Suprapubic skin (tissue), 3 donors: Measurements from ENCODE around the gene HOXB7.

ENCODE experiments used
- EP300 ChIP-seq: sonication (generic); formaldehyde crosslinking; IDR thresholded peaks from one replicate; pipeline ENCODE4 v1.6.1; 2017; ENCODE audit warnings: antibody characterized with exemption
- POLR2A ChIP-seq, 2 donors: fragments of 450-650 bp; IDR thresholded peaks; one replicate each; pipeline ENCODE4 v1.6.1; 2017; ENCODE audit warnings: antibody characterized with exemption in 2 of 2, mild to moderate bottlenecking in 2 of 2, moderate library complexity in 2 of 2
- TF ChIP-seq, protein P1 (sequence below), 2 donors: fragments of 200-600 bp in 1 of 2; fragments of 450-650 bp in 1 of 2; sonication (generic) in 1 of 2; IDR thresholded peaks; one replicate each; pipeline ENCODE4 v1.5.1; 2016 to 2019; ENCODE audit warnings: antibody characterized with exemption in 2 of 2, mild to moderate bottlenecking in 1 of 2, moderate library complexity in 1 of 2

DNA sequence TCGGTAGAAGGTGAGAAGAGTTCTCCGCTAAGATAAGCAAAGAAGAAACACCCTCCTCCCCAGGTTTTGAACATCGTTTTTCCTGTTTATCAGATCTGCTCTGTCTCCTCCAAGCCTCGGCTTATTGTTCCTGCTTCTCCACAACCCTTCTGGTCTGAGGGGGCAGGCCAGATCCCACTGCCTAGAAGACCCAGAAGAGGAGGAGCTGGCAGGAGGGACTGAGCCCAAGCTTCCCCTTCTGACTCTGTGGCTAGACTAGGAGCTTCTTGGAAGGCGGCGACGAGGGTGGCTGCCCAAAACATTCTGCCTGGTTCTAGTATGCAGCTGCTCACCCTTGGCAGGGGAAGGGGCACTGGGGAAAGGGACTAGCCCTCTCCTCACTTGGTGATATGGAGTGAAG lies 12.1 kb downstream of the HOXB7 start:
- TF ChIP-seq, protein P1, sequence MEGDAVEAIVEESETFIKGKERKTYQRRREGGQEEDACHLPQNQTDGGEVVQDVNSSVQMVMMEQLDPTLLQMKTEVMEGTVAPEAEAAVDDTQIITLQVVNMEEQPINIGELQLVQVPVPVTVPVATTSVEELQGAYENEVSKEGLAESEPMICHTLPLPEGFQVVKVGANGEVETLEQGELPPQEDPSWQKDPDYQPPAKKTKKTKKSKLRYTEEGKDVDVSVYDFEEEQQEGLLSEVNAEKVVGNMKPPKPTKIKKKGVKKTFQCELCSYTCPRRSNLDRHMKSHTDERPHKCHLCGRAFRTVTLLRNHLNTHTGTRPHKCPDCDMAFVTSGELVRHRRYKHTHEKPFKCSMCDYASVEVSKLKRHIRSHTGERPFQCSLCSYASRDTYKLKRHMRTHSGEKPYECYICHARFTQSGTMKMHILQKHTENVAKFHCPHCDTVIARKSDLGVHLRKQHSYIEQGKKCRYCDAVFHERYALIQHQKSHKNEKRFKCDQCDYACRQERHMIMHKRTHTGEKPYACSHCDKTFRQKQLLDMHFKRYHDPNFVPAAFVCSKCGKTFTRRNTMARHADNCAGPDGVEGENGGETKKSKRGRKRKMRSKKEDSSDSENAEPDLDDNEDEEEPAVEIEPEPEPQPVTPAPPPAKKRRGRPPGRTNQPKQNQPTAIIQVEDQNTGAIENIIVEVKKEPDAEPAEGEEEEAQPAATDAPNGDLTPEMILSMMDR (IDR thresholded peaks at IDR 0.05) = no peak
- no peak for TF ChIP-seq EP300
- TF ChIP-seq POLR2A (IDR thresholded peaks at IDR 0.05) = no peak
